Subcutaneous adipose tissue (tissue), 4 donors: ENCODE data around the gene TET3. TPM values are rescaled to one million over a fixed set of nuclear protein-coding genes. Genes with fewer than 3 reads are reported as not detected.

Experiments
- CTCF ChIP-seq: fragments of 450-650 bp; IDR thresholded peaks from one replicate; pipeline ENCODE4 v1.5.1; 2016; ENCODE audit warnings: low read depth, mild to moderate bottlenecking, control low read depth, antibody characterized with exemption, moderate library complexity
- total RNA-seq, 4 donors: library from RNA; depleted of rRNA; stranded (reverse); fragments of >200 nt; gene quantifications; one replicate each; pipeline ENCODE4 v1.1.0, GENCODE V29; 2016

Gene TET3
- total RNA-seq, 4 donors from 2014 or later = 5.8 to 11.4 (median 7.8) TPM

GRCh38 chr2:73990531-73990930 is 5.8 kb downstream of the TET3 start:
- TF ChIP-seq CTCF = no peak

DNA sequence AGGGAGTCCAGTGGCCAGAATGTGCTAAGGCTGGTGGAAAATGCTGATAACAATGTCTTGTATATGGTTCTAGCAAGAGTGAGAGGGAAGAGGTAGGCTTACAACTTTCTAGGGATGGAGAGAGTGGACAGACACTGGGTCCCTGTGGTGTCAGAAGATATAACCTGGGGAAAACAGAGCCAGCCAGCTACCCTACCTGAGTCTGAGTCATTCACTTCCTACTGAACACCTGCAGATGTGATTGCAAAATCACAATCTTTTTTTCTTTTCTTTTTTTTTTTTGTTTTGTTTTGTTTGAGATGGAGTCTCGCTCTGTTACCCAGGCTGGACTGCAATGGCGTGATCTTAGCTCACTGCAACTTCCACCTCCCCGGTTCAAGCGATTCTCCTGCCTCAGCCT is 7.3 kb downstream of the TET3 start:
- no peak for TF ChIP-seq CTCF

- no peak for TF ChIP-seq CTCF
Observed at GRCh38 chr2:73993376-73993775, 8.7 kb downstream of the TET3 start.

GRCh38 chr2:73993778-73994177 is 9.1 kb downstream of the TET3 start:
- no peak for TF ChIP-seq CTCF

DNA sequence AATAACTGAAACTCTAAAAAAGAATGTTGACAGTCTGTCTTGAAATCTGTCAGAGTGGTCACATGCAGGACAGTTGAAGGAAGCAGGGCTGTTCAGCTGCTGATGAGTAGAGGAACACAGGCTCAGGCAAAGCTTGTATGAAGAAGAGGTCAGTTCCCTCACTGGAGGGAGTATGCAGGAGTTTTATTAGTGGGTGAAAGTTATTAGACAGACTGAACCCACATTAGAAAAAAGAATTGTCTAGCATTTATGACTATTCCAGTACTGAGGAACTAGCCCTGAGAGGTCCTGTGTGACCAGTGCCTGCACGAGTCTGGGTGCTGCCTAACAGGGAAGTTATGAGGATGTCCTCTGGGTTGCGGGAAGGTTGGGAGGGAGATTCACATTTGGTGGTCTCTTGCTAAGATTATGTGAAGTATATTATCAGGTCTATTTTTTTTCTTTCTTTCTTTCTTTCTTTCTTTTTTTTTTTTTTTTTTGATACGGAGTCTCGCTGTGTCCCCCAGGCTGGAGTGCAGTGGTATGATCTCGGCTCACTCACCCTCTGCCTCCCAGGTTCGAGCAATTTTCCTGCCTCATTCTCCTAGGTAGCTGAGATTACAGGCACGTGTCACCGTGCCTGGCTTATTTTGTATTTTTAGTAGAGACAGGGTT is 9.6 kb downstream of the TET3 start:
- TF ChIP-seq CTCF = no peak

GRCh38 chr2:73995810-73996209 is 11.1 kb downstream of the TET3 start:
- no peak for TF ChIP-seq CTCF

DNA sequence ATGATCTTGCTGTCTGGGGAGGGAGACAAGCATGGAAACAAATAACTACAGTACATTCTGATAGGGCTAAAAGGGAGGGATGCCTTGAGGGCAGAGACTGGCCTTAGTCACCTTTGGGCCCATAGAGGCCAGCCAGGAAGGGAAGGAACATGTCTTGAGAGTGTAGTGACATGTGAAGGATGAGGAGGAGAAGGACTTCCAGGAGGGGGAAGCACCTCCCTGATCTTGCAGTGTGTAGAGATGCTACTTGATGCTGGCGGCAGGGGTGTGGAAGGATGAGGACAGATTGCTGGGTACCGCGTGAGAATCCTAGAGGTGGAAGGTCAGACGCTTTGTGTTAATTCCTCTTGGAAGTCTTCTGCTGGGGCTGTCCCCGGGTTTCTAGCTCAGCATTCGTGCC is 13.1 kb downstream of the TET3 start:
- no peak for TF ChIP-seq CTCF
